NCI-H748 (cell line): ENCODE results near the gene F8.
"Not testable (repeated sequence)": the region's sequence is repeated elsewhere in the genome, so short reads cannot be mapped to it uniquely, and the experiment has no call there.

Source experiments
- DNase-seq: peaks from one replicate; lab custom pipeline; 2025; ENCODE audit not compliant: unreplicated experiment; lab: John Stamatoyannopoulos, UW

Gene F8

DNA sequence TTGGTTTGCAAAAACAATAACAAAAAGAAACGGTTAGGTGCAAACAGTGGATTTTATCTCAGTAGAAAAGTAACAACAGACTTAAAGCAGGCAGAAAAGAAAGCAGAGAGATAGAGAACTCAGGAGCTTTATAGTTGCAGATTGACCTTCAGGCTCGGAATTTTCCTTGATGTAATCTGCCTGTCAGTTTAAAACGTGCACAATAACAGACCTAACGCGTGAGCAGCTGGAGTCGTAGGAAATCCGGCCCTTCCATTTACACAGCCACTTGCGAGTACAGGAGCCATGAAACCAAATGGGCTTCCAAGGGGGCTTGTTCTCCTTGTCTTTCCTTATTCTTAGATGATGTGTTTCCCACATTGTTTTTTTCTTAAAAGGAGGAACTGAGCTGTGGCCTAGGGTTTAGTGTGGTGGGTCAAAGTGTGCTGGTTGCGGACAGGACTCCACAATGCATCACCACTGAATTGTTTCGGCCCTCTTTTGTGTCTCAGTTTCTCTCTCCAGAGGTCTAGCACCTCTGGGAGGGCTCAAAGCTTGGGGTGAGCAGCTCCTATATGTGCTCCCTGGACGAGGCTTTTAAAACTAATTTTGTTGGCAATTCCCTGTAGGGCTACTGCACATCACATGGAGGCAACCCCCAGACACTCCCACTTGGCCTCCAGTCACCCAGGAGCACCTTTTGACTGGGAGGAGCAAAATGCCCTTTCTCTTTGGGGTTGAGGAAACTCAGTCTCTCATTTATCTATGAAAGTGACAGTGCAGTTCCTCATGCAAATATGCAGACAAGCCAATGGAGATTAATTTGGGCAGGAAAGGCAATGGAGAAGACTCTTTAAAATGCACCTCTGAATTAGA lies 203.4 kb downstream of the F8 start:
- no peak for DNase-seq

GRCh38 chrX:154817048-154817618 lies 205.4 kb downstream of the F8 start:
- not testable (repeated sequence) for DNase-seq

DNA sequence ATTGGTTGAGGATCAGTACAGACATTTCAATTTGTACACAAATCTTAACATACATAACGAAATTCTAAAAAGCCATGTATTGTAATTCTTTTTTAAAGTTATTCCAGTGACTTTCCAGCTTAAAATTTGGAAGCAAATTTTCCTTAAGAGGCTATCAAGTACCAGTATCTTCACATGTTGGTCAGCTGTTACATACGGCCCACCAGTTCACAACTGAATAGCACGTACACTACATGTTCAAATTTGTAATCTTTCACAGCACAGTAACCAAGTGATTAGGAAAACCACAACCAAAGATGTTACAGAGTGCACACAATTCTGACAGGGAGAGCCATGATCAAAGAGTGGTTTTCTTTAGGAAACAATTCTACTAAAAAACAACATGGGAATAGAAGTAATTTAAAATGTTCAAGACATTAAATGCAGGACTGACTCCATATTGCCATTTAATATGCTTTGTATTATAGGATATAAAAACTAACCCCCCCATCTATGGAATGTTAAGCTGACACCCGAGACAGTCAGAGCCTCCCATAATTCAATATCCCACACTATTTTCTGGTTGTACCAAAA lies 206.1 kb downstream of the F8 start:
- not testable (repeated sequence) for DNase-seq

- DNase-seq = no peak
Observed at GRCh38 chrX:154815274-154815818, 207.2 kb downstream of the F8 start.

- no peak for DNase-seq
Observed at GRCh38 chrX:154813801-154814200, 208.7 kb downstream of the F8 start.

DNA sequence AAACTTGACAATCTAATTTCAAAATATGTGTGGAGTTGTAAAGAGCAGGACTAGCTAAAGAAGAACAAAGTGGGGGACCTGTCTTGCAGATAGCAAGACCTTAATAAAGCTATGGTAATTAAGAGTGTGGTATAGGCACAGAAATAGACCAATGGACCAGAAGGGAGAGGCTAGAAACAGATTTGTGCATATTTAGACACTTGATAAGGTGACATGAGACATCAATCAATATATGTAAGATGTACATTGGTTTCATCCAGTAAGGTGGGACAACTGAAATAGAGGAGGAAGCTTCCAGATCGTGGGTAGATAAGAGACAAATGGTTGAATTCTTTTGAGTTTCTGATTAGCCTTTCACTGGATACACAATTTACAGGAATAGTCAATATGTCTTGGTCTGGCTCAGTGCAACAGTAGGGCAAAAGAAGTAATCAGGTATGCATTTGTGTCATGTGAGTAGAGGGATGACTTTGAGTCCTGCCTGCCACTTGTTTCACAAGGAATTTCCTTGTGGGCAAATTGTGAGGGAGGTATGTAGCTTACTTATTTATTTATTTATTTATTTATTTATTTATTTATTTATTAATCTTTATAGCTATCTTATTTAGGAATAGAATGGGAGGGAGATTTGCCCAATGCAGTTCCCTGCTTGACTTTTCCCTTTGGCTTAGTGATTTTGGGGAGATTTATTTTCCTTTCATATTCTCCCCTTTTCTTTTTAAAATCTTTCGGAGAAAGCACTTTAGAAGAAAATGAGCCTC lies 210.0 kb downstream of the F8 start:
- no peak for DNase-seq

DNA sequence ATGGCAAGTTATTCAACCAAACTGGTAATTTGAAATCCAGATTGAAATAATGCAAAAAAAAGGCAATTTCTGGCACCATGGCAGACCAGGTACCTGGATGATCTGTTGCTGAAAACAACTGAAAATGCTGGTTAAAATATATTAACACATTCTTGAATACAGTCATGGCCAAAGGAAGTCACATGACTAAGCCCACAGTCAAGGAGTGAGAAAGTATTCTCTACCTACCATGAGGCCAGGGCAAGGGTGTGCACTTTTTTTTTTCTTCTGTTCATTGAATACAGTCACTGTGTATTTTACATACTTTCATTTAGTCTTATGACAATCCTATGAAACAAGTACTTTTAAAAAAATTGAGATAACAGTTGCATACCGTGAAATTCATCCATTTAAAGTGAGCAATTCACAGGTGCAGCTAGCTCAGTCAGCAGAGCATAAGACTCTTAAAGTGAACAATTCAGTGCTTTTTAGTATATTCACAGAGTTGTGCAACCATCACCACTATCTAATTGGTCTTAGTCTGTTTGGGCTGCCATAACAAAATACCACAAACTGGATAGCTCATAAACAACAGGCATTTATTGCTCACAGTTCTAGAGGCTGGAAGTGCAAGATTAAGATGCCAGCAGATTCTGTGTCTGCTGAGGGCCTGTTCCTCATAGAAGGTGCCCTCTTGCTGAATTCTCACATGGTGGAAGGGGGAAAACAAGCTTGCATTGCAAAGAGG lies 212.4 kb downstream of the F8 start:
- no peak for DNase-seq

- no peak for DNase-seq
Observed at GRCh38 chrX:154806837-154807501, 215.6 kb downstream of the F8 start.

- no peak for DNase-seq
Observed at GRCh38 chrX:154805696-154806091, 216.8 kb downstream of the F8 start.

DNA sequence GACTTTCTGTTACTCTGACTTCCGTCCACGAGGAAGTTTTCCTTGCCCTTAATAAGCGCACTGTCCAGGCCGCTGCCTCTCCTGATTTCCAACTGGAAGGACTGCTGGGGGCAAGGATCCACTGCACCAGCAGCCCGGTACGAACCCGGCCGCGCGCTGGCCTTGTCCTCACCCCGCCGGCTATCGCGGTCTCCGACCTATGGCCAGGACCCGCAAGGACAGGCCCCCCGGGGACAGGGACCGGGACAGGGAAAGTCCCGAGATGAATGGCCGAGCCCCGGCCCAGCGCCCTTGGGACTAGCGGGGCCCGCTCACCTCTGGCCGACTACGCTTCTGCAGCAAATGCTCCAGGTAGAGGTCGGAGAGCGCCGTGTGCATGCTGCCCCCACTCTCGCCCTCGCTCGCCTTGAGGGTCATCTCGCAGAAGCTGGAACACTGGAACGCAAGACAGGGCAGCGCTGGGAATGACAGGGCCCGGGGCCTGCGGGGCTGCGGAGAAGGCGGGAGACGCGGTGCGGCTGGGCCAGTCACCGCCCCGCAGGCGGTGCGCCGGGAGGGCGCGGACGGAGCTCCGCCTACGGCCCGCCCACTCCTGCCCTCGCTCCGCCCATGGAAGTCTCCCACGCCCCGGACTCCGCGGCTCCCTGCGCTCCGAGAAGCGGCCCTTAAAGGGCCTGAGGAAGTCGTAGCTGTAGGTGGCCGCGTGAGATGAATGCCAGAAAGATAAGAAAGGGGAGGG lies 217.4 kb downstream of the F8 start, which contains the start of gene MPP1:
Gene MPP1 (minus strand): TSS at position 529 of the 739 bp plus-strand sequence. CDS start 112 bp downstream, at position 417.
- DNase-seq = peak; percentile 73

GRCh38 chrX:154804261-154804956 lies 218.1 kb downstream of the F8 start:
- DNase-seq = peak; percentile 18

- no peak for DNase-seq
Observed at GRCh38 chrX:154802947-154803346, 219.6 kb downstream of the F8 start.

GRCh38 chrX:154800478-154801210 lies 221.9 kb downstream of the F8 start:
- peak; percentile 85 for DNase-seq

GRCh38 chrX:154799556-154800348 lies 222.8 kb downstream of the F8 start:
- DNase-seq = peak; percentile 100

GRCh38 chrX:154797006-154797405 lies 225.5 kb downstream of the F8 start:
- no peak for DNase-seq

DNA sequence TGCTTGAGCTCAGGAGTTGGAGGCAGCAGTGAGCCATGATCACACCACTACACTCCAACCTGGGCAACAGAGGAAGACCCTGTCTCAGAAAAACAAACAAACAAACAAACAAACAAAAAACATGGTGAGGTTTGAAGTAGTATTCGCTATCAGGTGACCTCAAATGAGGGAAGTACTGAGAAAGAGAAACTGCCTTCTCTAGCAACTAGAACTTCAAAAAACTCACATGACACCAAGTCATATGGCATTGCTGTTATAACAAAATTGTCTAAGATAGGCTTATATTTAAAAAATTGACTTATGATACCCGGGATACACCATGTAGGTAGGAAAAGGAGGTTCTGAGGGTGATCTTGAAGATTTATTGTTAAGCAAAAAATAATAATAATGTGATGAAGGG lies 227.5 kb downstream of the F8 start:
- DNase-seq = no peak
